Activated gamma-delta T cell (primary cell): ENCODE results near the gene LRRK1.
"Not testable (repeated sequence)": the region's sequence is repeated elsewhere in the genome, so short reads cannot be mapped to it uniquely, and the experiment has no call there.

ENCODE experiments used
- DNase-seq: peaks from one replicate; lab custom pipeline; 2025; lab: John Stamatoyannopoulos, UW

LRRK1 gene

GRCh38 chr15:101071651-101072050 lies 152.5 kb downstream of the LRRK1 start:
- no peak for DNase-seq

- DNase-seq, result not testable (repeated sequence)
Measured at GRCh38 chr15:101072235-101072634, 153.1 kb downstream of the LRRK1 start.

- not testable (repeated sequence) for DNase-seq
Measured at GRCh38 chr15:101077806-101078668, 158.9 kb downstream of the LRRK1 start.

GRCh38 chr15:101078669-101079323 lies 159.6 kb downstream of the LRRK1 start:
- no peak for DNase-seq

GRCh38 chr15:101081900-101082299 lies 162.7 kb downstream of the LRRK1 start:
- DNase-seq, result no peak

GRCh38 chr15:101083336-101084045 lies 164.3 kb downstream of the LRRK1 start:
- no peak for DNase-seq

- DNase-seq, result no peak
Measured at GRCh38 chr15:101084801-101085200, 165.6 kb downstream of the LRRK1 start.

GRCh38 chr15:101085311-101085700 lies 166.1 kb downstream of the LRRK1 start:
- DNase-seq, result no peak

GRCh38 chr15:101086394-101087171 lies 167.4 kb downstream of the LRRK1 start:
- no peak for DNase-seq

GRCh38 chr15:101087172-101087769 lies 168.1 kb downstream of the LRRK1 start:
- DNase-seq, result no peak

GRCh38 chr15:101088271-101088670 lies 169.1 kb downstream of the LRRK1 start:
- no peak for DNase-seq

GRCh38 chr15:101088788-101089578 lies 169.8 kb downstream of the LRRK1 start:
- peak; percentile 58 for DNase-seq

GRCh38 chr15:101089579-101090427 lies 170.6 kb downstream of the LRRK1 start:
- DNase-seq, result no peak

GRCh38 chr15:101090428-101090790 lies 171.3 kb downstream of the LRRK1 start:
- no peak for DNase-seq

- DNase-seq, result no peak
Measured at GRCh38 chr15:101091080-101092017, 172.2 kb downstream of the LRRK1 start.

- no peak for DNase-seq
Measured at GRCh38 chr15:101092156-101092866, 173.2 kb downstream of the LRRK1 start.

GRCh38 chr15:101092867-101093202 lies 173.7 kb downstream of the LRRK1 start:
- no peak for DNase-seq

GRCh38 chr15:101093958-101094357 lies 174.8 kb downstream of the LRRK1 start:
- no peak for DNase-seq
